ENCODE measurements around the gene CMIP. TPM values are rescaled to one million over a fixed set of nuclear protein-coding genes. Genes with fewer than 3 reads are reported as not detected.
A peak's percentile ranks its signal among the peaks of the same experiment; 100 is the strongest.

The CMIP gene
- total RNA-seq, 4 donors from 2014 or later, result 15.5 to 65.9 (median 20.2) TPM

DNA sequence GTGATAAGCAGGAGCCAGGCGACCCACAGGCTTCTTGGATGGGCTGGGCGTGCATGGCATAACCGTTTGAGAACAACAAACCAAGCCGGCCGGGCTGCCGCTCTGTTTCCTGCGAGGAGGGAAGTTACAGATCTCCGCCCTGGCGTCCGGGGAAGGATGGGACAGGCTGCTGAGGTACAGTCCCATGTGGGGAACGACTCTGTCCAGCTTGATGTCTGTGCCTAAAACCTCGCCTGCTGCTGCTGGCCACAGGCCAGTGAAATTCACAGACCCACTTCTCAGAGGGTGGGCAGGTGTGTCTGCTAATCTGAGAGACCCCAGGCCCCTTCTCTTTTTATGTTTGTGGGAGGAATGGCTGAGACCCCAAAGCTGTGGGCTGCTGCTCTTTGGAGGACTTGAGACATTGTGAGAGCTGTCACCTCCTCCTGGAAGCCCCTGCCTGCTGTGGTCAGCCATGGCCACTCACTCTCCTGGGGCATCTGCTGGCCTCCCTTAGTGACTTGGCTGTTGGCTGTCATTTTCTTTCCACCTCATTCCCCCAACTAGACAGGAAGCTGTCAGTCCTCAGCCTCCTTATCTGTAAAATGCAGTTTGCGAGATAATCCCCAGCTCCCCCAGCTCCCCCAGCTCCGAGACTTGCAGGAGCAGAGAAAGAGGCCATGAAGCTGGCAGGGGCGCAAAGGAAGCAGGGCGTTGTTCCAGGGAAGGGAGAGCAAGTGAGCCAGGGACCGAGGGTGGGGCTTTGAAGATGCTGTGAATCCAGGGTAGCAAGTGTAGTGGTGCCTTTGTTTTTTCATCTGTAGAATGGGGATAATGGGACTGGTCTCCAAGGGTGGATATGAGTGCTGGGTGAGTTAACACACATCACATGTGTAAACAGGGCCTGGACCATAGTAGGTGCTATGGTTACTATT, 51.0 kb downstream of the CMIP start:
- Histone ChIP-seq H3K9me3 (no peaks in the 10 kb centered on the region), H3K36me3 (no peaks in the 10 kb centered on the region), H3K27ac (peak overlapping the region in 1 of 3 donors; percentile 43), H3K27me3 (no peaks in the 10 kb centered on the region), H3K4me1 (peaks cover 38 to 69% of the 10 kb centered on the region in 2 donors), H3K4me3 (replicated peaks in 1 of 3) (no peak overlapping the region)
- 65 to 81% methylated on average over 9 to 15 of the region's 17 CpGs for WGBS, 2 donors
- TF ChIP-seq POLR2A (IDR thresholded peaks at IDR 0.05), result no peak
- TF ChIP-seq, protein P1, sequence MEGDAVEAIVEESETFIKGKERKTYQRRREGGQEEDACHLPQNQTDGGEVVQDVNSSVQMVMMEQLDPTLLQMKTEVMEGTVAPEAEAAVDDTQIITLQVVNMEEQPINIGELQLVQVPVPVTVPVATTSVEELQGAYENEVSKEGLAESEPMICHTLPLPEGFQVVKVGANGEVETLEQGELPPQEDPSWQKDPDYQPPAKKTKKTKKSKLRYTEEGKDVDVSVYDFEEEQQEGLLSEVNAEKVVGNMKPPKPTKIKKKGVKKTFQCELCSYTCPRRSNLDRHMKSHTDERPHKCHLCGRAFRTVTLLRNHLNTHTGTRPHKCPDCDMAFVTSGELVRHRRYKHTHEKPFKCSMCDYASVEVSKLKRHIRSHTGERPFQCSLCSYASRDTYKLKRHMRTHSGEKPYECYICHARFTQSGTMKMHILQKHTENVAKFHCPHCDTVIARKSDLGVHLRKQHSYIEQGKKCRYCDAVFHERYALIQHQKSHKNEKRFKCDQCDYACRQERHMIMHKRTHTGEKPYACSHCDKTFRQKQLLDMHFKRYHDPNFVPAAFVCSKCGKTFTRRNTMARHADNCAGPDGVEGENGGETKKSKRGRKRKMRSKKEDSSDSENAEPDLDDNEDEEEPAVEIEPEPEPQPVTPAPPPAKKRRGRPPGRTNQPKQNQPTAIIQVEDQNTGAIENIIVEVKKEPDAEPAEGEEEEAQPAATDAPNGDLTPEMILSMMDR (IDR thresholded peaks at IDR 0.05), result no peak
- no peak for DNase-seq
- intact Hi-C loops (cut with DNase I), result no loop called here

DNA sequence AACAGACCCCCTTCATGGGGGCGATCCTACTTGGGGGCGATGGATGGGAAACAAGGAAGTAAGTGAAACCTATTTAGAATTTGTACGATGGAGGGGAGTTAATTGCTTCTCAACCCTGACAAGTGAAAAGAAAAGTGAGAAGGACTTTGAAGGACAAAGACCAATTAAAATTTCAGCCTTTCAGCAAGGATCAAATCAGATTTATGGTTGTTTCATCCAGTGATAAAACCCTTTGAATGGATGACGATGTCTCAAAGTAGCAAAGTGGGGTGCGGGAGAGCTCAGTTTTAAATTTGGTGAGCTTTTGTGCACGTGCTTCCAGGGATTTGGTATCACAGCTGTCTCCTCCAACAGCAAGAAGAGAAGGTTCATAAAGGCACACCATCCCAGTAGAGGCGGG, 51.7 kb downstream of the CMIP start:
- no peak for TF ChIP-seq POLR2A (IDR thresholded peaks at IDR 0.05)
- TF ChIP-seq, protein P1 (IDR thresholded peaks at IDR 0.05), result no peak
- intact Hi-C loops (cut with DNase I), result no loop called here
- Histone ChIP-seq H3K27me3 (no peaks in the 10 kb centered on the region), H3K4me1 (peaks cover 31 to 63% of the 10 kb centered on the region in 2 donors), H3K36me3 (no peaks in the 10 kb centered on the region), H3K4me3 (replicated peaks in 1 of 3) (no peak overlapping the region), H3K9me3 (no peaks in the 10 kb centered on the region), H3K27ac (no peak overlapping the region)
- WGBS, 2 donors, result 94 to 96% methylated on average over 7 of the region's 7 CpGs
- no peak for DNase-seq

DNA sequence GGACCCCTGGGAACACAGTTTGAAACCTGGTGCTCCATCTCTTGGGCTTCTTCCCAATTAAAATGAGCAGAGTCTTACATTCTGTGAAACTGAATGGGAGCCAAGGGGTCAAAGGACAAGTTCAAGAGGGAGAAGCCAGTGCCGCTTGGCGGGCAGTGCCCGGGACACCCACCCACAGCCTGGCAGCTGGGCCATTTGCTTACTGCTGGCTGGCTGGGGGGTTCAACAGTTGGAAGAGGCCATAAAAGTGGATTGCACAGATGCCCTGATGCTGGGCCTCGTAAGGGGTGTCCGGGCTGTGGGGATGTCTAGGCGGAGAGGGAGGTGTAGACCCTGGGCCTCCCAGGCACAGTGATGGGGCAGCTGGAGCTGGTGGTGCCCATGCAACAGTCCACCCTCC, 52.1 kb downstream of the CMIP start:
- no peak overlapping the region for H3K27ac ChIP-seq

DNA sequence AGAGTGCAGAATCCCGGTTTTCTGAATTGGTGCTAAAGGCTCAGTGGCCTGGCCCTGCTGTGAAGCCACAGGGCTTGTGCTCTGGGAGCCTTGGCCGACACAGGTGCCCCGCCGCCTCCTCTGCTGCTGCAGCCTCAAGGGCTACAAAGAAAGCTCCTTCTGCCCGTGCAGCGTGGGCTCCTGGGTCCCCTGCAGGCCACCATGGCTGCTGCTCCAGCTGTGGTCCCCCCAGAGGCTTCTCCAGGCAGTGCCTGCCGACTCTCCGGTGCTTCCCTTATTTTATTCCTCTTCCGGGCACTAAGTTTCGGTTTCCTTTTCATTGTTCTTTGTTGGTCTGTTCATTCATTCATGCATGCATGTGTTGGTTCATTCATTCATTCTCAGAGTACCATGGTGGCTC, 53.1 kb downstream of the CMIP start:
- WGBS, 2 donors, result 68 to 81% methylated on average over 10 of the region's 10 CpGs
- no peak for DNase-seq
- no peaks in the 10 kb centered on the region for H3K36me3 ChIP-seq
- H3K9me3 ChIP-seq, result no peaks in the 10 kb centered on the region
- H3K4me3 ChIP-seq (replicated peaks in 1 of 3), result no peak overlapping the region
- intact Hi-C loops (cut with DNase I), result no loop called here
- peaks cover 19 to 49% of the 10 kb centered on the region in 2 donors for H3K4me1 ChIP-seq
- H3K27me3 ChIP-seq, result no peaks in the 10 kb centered on the region
- TF ChIP-seq, protein P1 (IDR thresholded peaks at IDR 0.05), result no peak
- no peak for TF ChIP-seq POLR2A (IDR thresholded peaks at IDR 0.05)
- no peak overlapping the region for H3K27ac ChIP-seq

More for the DNA sequence above, 52.1 kb downstream of the CMIP start:
- Histone ChIP-seq H3K36me3 (no peaks in the 10 kb centered on the region), H3K9me3 (no peaks in the 10 kb centered on the region), H3K4me3 (replicated peaks in 1 of 3) (no peak overlapping the region), H3K27me3 (no peaks in the 10 kb centered on the region), H3K4me1 (peaks cover 28 to 58% of the 10 kb centered on the region in 2 donors)
- WGBS, 2 donors, result 90 to 100% methylated on average over 5 to 6 of the region's 6 CpGs
- TF ChIP-seq, protein P1 (IDR thresholded peaks at IDR 0.05), result no peak
- no peak for TF ChIP-seq POLR2A (IDR thresholded peaks at IDR 0.05)
- intact Hi-C loops (cut with DNase I), result no loop called here
- no peak for DNase-seq

DNA sequence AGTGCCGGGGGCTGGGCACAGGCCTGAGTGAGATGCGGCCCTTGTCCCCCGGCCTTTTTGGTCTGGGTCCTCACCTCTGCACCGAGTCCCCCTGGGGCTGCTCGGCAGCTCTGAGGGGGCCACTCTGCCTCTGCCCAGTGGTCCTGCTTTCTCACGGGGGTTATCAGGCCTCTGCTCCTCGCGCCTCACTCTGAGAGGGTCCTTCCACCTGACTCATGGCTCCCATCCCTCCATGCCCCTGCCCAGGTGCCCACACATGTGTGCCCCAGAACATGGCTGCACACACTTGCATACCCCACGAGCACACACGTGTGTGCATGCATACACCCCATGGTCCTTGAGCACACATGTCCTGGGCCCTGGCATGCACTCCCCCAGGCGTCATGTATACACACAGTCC, 53.7 kb downstream of the CMIP start:
- Histone ChIP-seq H3K4me1 (peaks cover 12 to 42% of the 10 kb centered on the region in 2 donors), H3K27ac (no peak overlapping the region), H3K4me3 (replicated peaks in 1 of 3) (no peak overlapping the region), H3K9me3 (no peaks in the 10 kb centered on the region), H3K27me3 (no peaks in the 10 kb centered on the region), H3K36me3 (no peaks in the 10 kb centered on the region)
- WGBS, 2 donors, result 80 to 94% methylated on average over 8 to 11 of the region's 11 CpGs
- TF ChIP-seq, protein P1 (IDR thresholded peaks at IDR 0.05), result no peak
- TF ChIP-seq POLR2A (IDR thresholded peaks at IDR 0.05), result no peak
- intact Hi-C loops (cut with DNase I), result no loop called here
- DNase-seq, result no peak

All from thyroid gland (tissue), 4 donors.